Activated T-cell treated with anti-CD3 and anti-CD28 coated beads for 24 hours (primary cell): ENCODE measurements around the gene ARIH2.

ENCODE experiments used
- DNase-seq: peaks from one replicate; pipeline ENCODE4 v3.0.0-alpha.2; 2020; ENCODE audit warnings: low read depth

Gene ARIH2

DNA sequence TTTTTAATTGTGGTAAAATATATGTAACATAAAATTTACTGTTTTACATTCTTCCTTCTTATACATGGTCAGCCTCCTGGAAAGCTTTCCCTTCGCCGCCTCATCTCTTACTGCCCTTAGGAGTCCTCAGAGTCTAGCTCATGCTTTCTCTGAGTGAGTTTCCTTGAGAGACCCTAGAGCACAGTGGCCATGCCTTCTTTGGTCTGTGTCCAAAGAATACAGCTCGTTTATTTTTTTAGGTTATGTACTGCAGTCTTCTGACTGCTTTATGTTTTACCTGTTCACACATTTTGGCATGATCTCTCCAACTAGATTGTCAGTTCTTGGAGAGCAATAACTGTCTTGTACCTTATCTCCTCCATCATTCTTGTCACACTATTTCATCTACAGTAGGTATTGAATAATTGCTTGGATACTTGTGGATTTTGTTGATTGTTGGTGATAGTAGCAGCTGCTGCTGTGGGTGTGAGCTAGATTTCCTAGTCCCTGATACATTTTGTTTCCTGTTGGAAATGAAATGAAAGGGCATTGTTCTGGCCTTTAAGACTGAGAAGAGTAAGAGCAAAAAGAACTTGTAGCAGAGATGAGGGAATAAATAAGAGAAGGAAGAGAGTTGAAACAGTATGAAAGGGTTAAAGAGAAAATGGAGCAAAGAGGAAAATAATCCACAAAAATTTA lies 10.9 kb downstream of the ARIH2 start:
- DNase-seq, result no peak

GRCh38 chr3:48930590-48930989 lies 11.9 kb downstream of the ARIH2 start:
- no peak for DNase-seq

DNA sequence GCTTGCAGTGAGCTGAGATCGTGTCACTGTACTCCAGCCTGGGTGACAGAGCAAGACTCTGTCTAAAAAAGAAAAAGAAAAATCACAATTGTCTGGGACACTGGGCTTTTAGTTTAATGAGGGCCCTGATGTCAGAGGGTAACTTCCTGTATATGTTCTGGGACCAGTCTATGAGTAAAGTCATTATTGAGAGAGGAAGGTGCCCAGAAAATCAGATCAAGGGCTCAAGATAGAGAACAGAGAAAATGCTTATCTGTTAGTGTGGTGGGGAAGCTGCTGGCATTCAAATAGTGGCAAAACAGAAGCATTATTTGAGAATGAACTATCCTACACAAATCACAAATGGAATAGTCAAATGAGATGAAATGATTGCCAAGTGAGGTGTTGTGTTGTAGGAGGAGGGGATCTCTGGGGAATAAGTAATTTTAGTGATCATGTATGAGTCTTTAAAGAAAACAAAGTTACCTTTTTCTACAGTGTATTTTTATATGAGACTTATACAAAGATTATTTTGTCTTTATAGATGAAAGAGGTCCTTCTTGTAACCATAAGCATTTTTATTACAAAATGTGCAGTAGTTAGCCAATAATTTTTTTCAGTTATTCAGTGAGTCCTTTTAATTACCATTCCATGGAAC lies 13.4 kb downstream of the ARIH2 start:
- DNase-seq, result no peak

- DNase-seq, result no peak
Measured at GRCh38 chr3:48934333-48934991, 15.8 kb downstream of the ARIH2 start.

DNA sequence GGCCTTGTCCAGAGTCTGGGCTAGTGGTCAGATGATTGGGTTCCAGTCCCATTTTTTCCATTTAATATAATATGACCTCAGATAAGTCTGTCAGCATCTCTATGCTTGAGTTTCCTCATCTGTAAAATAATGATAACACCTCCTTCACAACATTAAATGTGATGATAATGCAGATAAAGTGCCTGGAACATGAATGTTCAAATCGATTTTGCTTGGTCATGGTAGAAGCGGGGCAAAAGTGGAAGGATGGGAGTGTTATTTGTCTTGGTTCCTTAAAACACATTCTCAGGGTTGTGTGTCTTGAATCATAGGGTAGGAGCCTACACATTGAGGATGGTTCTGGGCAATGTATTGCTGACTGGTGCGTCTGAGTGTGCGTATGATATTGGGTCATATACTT lies 16.9 kb downstream of the ARIH2 start:
- DNase-seq, result no peak

DNA sequence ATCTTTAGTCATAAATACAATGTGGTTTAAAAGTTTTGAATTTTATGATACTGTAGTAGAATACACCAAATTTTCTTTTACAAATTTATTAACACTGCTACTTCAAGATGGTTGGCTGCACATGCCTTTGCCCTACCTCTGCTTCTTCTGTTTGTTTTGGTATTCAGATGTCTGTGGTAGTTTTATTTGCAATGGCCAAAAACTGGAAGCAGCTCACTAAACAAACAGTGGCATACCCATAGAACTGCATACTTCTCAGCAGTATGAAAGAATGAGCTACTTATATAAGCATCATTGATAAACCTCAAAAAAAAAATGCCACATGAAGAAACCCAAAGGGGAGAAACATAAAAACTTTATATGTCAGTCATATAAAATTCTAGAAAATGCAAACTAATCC lies 19.5 kb downstream of the ARIH2 start:
- no peak for DNase-seq

DNA sequence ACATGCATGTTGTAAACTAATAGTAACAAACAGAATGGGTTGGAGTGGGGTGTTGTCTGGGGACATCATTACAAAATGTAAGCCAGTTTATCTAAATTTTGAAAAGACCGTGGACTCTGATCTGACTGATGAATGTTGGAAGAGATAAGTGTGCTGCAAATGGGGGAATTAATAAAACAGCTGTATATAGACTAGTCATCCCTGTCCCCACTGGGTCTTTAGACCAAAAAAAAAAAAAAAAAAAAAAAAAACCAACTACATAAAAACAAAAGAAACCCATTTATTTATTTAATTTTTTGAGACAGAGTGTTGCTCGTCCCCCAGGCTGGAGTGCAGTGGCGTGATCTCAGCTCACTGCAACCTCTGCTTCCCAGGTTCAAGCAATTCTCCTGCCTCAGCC lies 20.0 kb downstream of the ARIH2 start:
- no peak for DNase-seq

DNA sequence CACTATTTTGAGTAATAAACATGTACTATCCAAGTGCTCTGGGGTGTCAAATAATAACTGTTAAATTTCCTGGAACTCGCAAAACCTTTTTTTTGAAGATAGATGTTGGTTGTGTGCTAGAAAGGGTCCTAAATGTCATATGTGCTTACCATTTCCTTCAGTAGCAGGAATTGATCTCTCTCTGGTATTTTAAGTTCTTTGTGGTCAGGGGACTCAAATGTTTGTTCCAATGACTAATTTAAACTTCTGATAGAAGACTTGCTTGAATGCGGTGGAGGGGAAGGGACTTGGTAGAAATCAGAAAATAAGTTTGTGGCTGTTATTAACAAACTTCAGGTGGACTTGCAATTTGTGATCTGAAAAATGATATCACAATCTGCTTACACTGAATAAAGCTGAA lies 26.8 kb downstream of the ARIH2 start:
- DNase-seq, result no peak

DNA sequence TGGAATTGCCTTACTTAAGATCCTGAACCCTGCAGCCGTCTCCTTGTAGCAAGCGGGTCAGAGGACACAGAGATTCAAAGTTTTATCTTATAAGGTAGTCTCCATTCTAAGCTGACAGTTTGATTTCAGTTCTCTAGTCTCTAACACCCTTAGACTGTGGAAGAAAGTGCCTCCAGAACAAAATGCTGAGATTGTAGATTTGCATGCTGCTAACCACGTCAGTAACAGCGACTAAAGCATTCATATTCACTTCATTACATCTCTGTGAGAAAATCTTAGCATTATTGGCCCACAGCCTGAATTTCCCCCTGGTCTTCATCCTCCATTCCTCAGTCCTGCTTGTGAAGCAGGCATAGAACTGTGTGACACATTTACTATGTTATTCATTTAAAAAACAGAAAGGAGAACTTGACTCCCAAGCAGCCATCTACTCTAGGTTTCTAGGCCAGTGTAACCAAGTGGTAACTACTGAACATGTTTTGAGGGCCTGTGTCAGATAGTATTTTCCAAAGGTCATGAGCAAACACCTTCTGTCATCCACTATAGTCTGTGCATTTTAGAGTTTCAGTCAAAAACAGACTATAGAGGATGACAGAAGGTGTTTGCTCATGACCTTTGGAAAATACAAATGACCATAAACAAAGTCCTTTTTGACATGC lies 27.4 kb downstream of the ARIH2 start:
- no peak for DNase-seq

GRCh38 chr3:48949376-48949717 lies 30.7 kb downstream of the ARIH2 start:
- no peak for DNase-seq

DNA sequence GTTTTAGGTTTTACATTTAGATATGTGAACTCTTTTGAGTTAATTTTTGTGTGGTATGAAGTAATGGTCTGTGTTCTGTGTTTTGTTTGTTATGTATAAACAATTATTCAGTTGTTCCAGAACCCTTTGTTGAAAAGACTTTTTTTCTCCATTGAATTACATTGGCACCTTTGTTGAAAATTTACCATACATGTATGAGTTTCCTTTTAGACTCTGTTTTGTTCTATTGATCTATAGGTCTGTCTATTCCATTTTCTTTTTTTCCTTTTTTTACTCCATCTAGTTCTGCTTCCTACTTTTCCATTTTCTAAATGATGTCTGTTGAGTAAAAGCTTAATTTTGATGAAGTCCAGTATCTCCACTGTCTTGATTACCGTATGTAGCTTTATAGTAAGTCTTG lies 31.4 kb downstream of the ARIH2 start:
- no peak for DNase-seq

DNA sequence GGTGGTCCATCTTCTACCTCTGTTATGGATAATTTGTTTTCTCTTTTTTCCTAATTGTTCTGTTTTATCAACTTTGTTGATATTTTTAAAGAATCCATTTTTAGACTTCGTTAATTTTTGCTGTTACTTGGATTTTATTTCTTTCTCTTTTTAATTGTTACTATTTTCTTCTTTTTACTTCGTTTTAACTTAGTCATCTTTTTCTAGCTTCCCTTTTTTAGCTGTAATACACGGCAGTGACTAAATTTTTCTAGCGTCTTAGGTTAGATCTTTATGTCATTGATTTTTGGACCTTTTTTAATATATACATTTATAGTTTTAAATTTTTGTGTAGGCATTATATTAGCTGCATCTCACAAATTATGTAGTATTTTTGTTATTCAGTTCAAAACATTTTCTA lies 33.1 kb downstream of the ARIH2 start:
- no peak for DNase-seq

DNA sequence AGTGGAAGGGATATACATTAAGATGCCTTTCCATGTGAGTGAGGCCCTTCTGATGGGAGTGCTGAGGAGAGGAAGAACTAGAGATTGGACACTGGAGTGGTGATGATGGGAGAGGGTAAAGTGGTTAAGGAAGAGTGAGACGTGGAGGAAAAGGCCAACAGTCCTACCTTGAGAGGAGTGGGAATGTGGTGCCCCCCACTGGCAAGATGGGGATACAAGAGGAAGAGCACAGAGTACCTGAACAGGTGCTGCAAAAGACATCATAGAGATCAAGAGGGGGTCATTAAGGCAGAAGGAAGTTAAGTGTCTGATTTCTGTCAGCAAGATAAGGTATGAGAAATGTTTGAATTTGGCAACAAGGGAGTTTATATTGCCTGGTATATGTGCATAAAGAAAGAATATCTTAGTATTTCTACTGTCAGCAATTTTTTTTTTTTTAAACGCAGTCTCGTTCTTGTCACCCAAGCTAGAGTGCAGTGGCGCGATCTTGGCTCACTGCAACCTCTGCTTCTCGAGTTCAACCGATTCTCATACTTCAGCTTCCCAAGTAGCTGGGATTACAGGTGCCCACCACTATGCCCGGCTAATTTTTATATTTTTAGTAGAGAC lies 34.0 kb downstream of the ARIH2 start:
- DNase-seq, result no peak

DNA sequence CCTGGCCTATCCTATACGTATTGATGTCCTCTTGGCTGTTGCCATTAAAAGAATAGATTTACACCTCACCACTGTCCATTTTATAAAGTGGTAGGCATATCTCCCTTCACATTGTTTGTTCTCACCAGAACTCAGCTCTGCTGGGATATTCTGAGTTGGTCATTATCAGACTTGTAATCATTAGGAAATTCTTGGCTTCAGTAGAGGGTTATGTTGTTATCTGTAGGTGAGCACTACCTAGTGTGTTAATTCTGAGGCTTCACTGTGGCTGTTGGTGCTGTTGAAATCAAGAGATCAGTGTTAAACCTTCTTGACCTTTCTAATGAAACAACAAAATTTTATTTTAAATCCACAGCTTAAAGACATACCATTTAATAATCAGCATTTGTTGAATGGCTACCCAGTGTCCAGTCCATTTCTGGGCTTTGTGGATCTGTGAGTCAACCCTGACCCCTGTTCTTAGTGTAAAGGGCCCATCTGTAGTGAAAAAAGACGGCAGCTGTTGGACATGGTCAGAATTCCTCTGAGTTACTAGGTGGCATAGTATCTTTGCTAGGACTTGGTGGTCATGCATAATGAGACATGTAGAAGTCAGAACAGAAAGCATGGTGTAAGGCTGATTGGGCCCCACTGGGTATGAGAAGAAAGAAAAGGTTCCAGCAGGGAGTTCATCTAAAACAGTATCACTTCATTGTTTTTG lies 38.5 kb downstream of the ARIH2 start:
- DNase-seq, result no peak

DNA sequence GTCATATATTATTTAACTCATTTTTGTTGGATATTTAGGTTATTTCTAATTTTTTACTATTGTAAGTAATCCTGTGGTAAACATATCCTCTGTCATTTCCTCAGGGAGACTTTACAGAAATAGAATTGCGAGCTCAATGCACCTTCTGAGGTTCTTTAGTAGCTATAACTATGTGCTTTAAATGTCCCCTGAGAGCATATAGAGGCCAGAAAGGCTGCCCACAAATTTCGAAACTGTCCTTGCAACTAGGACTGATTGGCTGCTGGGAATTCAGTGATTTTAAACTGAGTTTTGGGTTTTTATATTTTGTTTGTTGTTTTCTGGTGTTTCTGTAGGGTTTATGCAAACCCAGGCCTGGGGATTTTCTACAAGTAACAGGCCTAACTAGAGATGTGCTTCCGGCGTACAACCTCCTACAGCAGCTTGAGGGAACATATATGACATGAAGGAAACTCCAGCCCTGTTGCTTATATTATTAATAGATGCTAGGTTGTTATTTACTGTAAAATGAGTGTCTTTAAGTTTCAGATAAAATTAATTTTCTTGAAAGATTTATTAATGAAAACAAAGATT lies 42.3 kb downstream of the ARIH2 start:
- no peak for DNase-seq

DNA sequence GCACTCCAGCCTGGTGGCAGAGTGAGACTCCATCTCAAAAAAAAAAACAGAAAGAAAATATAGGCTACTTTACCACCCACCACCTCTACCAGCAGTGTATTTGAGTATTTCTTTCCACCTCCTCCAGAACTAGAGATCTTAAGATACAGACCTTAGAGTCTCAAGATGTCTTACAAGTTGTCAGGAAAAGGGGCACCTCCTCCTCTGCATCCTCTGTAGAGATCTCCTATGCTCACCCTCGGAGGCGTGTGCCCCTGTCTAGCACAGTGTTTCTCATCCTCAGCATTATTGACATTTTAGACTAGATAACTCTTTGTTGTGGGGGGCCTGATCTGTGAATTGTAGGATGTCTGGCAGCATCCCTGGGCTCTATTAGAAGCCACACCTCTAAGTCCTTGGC lies 43.7 kb downstream of the ARIH2 start:
- no peak for DNase-seq

GRCh38 chr3:48962939-48963338 lies 44.3 kb downstream of the ARIH2 start:
- no peak for DNase-seq

DNA sequence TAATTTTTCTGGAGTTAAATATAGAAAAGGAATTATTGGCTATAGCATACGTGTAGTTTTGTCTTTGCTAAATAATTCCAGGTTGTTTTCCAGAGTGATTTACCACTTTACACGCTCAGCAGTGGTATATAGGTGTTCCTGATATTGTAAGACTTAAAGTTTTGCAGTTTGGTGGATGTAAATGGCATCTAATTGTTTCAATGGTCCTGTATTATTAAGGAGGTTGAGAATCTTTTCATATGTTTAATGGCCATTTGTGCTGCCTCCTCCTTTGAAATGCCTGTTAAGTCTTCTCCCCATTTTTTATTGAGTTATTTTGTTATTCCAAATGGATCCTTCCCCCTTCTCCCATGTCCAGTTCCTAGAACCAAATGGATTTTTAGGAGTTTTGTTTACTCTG lies 44.9 kb downstream of the ARIH2 start:
- no peak for DNase-seq

GRCh38 chr3:48966367-48966766 lies 47.7 kb downstream of the ARIH2 start:
- DNase-seq, result no peak

- DNase-seq, result no peak
Measured at GRCh38 chr3:48966876-48967361, 48.3 kb downstream of the ARIH2 start.

GRCh38 chr3:48970586-48970985 lies 51.9 kb downstream of the ARIH2 start:
- no peak for DNase-seq
